GM12872 (cell line): Measurements from ENCODE around the gene CLIC4.

Source experiments
- CTCF ChIP-seq: IDR thresholded peaks from 3 replicates; pipeline ENCODE4 v1.5.1; 2011; ENCODE audit warnings: low read depth, mild to moderate bottlenecking, low read length, moderate library complexity; ENCODE audit not compliant: insufficient read depth

CLIC4 gene

GRCh38 chr1:24875991-24876506, 130.8 kb downstream of the CLIC4 start:
- TF ChIP-seq CTCF, result no peak

- TF ChIP-seq CTCF, result no peak
These were observed 132.8 kb downstream of the CLIC4 start for GRCh38 chr1:24878045-24878444.

- TF ChIP-seq CTCF, result no peak
These were observed 133.8 kb downstream of the CLIC4 start for GRCh38 chr1:24878775-24879742.

- TF ChIP-seq CTCF, result no peak
These were observed 135.8 kb downstream of the CLIC4 start for GRCh38 chr1:24881034-24881433.

GRCh38 chr1:24884751-24885150, 139.5 kb downstream of the CLIC4 start:
- no peak for TF ChIP-seq CTCF

GRCh38 chr1:24886241-24886640, 141.0 kb downstream of the CLIC4 start:
- no peak for TF ChIP-seq CTCF

GRCh38 chr1:24888061-24888970, 143.1 kb downstream of the CLIC4 start:
- no peak for TF ChIP-seq CTCF
